T-helper 2 cell treated with Interferon-gamma antibody and Interleukin-4, amounts not matched to agents 5 μg/mL and 100 μg/mL, for 36 hours (primary cell): ENCODE data around the gene FASN.

ENCODE experiments used
- DNase-seq: peaks from one replicate; pipeline ENCODE4 v3.0.0; 2021; ENCODE audit warnings: low spot score
- H3K27ac Mint-ChIP-seq: one replicate; pipeline ENCODE4 v1.8.0; 2021; ENCODE audit warnings: mild to moderate bottlenecking, mixed read lengths
- H3K27me3 Mint-ChIP-seq: one replicate; pipeline ENCODE4 v1.8.0; 2021; ENCODE audit warnings: low read depth, mixed read lengths
- H3K36me3 Mint-ChIP-seq: one replicate; pipeline ENCODE4 v1.8.0; 2021; ENCODE audit warnings: low read depth, mixed read lengths
- H3K4me1 Mint-ChIP-seq: one replicate; pipeline ENCODE4 v1.8.0; 2021; ENCODE audit warnings: low read depth, mixed read lengths
- H3K4me3 Mint-ChIP-seq: one replicate; pipeline ENCODE4 v1.8.0; 2022; ENCODE audit warnings: mild to moderate bottlenecking, moderate library complexity, mixed read lengths
- H3K9me3 Mint-ChIP-seq: one replicate; pipeline ENCODE4 v1.8.0; 2021; ENCODE audit warnings: mixed read lengths

Gene FASN

DNA sequence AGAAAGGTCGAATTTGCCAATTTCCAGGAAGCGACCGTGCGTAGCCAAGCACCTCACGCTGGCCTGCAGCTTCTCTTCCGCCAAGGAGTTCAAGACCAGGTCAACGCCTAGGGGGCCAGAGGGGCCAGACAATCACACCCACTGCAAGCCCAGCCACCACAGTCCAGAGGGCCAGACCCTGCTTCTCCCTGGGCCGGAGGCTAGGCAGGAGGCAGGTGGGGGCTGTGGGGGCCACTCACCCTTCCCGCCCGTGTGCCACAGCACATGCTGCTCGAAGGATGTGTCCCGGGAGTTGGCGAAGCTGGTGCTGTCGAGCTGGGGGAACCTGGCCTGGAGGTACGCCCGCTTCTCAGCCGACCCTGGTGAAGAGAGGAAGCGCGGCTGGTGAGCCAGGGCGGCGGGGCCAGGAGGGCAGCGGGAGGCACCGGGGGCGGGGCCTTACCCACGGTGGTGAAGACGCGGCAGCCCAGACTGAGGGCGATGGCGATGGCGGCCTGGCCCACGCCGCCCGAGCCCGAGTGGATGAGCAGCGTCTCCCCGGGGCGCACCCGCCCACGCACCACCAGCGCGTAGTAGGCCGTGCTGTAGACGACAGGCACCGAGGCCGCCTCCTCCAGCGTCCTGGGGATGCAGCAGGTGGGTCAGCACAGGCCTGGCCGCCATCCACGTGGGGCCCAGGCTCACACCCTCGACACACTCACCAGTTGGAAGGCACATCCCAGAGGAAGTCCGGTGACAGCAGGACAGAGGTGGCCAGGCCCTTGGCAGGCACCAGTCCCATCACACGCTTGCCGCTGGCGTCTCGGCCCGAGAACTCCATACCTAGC lies 14.3 kb downstream of the FASN start:
- Mint-ChIP-seq H3K4me3 (no peak overlapping the region), H3K9me3 (no peaks in the 10 kb centered on the region)

GRCh38 chr17:82083009-82083408 lies 15.0 kb downstream of the FASN start:
- H3K4me1 Mint-ChIP-seq, result no peaks in the 10 kb centered on the region
- peaks cover 11% of the 10 kb centered on the region for H3K36me3 Mint-ChIP-seq
- DNase-seq, result no peak
- H3K27me3 Mint-ChIP-seq, result no peaks in the 10 kb centered on the region
- H3K4me3 Mint-ChIP-seq, result no peak overlapping the region
- no peak overlapping the region for H3K27ac Mint-ChIP-seq
- no peaks in the 10 kb centered on the region for H3K9me3 Mint-ChIP-seq

More for the DNA sequence above, 14.3 kb downstream of the FASN start:
- Mint-ChIP-seq H3K4me1 (no peaks in the 10 kb centered on the region), H3K27me3 (no peaks in the 10 kb centered on the region), H3K36me3 (peaks cover 8% of the 10 kb centered on the region), H3K27ac (no peak overlapping the region)
- no peak for DNase-seq

DNA sequence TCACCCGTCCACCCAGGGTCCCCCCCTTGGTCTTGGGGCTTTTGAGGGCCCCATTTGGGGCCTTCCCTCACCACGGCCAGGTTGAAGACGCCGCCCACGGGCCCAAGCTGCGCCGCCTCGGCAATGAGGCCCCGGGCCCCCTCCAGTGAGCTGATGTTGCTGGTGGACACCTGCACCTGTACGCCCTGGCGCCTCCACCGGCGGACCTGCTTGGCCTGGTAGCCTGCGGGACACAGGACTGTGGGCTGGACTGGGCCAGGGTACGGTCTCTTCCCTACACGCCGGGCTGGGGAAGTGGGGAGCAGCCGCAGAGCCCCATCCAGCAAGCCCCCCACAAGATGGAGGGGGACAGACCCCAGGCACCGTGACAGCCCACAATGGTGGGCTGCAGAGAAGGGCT lies 15.6 kb downstream of the FASN start:
- no peak for DNase-seq
- H3K4me1 Mint-ChIP-seq, result no peaks in the 10 kb centered on the region
- no peaks in the 10 kb centered on the region for H3K27me3 Mint-ChIP-seq
- no peak overlapping the region for H3K27ac Mint-ChIP-seq
- peaks cover 11% of the 10 kb centered on the region for H3K36me3 Mint-ChIP-seq
- no peak overlapping the region for H3K4me3 Mint-ChIP-seq
- no peaks in the 10 kb centered on the region for H3K9me3 Mint-ChIP-seq

DNA sequence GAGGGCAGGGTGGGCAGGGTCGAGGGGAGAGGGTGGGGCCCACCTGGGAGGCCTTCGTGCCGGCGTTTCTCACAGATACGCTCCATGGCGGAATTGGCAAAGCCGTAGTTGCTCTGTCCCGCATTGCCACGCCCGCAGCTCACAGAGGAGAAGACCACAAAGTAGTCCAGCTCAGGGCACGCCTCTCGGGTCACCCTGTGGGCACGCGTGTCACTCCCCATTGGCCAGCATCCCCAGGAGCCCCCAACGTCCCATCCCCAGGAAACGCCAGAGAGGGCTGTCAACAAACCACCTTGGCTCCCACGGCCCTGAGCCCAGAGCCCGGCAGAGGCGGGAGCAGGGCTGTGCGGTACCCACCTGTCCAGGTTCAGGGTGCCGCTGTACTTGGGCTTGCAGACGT lies 16.1 kb downstream of the FASN start:
- Mint-ChIP-seq H3K4me1 (no peaks in the 10 kb centered on the region), H3K27ac (no peak overlapping the region), H3K4me3 (no peak overlapping the region), H3K27me3 (no peaks in the 10 kb centered on the region), H3K36me3 (peaks cover 11% of the 10 kb centered on the region), H3K9me3 (no peaks in the 10 kb centered on the region)
- no peak for DNase-seq

- Mint-ChIP-seq H3K27me3 (no peaks in the 10 kb centered on the region), H3K9me3 (no peaks in the 10 kb centered on the region), H3K36me3 (peaks cover 11% of the 10 kb centered on the region), H3K4me1 (no peaks in the 10 kb centered on the region), H3K27ac (no peak overlapping the region), H3K4me3 (no peak overlapping the region)
- DNase-seq, result no peak
Observed at GRCh38 chr17:82081546-82081945, 16.5 kb downstream of the FASN start.

GRCh38 chr17:82080789-82081464 lies 17.1 kb downstream of the FASN start:
- H3K27ac Mint-ChIP-seq, result no peak overlapping the region
- H3K4me1 Mint-ChIP-seq, result no peaks in the 10 kb centered on the region
- no peak overlapping the region for H3K4me3 Mint-ChIP-seq
- no peaks in the 10 kb centered on the region for H3K27me3 Mint-ChIP-seq
- no peak for DNase-seq
- H3K36me3 Mint-ChIP-seq, result peaks cover 11% of the 10 kb centered on the region
- no peaks in the 10 kb centered on the region for H3K9me3 Mint-ChIP-seq

DNA sequence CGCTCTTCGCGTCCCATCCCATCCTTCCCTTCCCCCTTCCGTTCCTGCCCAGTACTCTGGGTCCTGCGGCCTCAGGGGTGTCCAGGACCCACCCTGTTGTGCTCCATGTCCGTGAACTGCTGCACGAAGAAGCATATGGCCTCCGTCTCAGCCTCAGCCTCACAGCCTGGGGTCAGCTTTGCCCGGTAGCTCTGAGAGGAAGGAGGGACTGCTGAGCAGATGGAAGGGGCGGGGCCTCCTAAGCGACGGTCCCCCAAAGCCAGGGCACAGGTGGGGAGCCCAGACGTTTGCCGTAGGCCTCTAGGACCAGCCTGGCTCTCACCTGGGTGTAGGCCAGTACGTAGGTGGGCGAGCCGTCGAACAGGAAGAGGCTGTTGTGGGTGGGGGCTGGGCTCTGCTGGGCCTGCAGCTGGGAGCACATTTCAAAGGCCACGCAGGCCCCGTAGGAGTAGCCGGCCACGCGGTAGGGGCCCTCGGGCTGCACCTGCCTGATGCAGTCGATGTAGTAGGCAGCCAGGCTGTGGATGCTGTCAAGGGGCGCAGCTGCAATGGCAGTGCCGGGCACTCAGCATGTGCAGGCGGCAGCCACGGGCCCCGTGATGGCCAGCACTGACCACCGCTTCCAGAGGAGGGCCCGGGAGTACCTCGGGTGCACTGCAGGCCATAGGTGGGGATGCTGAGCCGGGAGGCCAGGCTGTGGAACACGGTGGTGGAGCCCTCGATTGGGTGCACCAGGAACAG lies 17.8 kb downstream of the FASN start:
- H3K27ac Mint-ChIP-seq, result no peak overlapping the region
- DNase-seq, result no peak
- no peak overlapping the region for H3K4me3 Mint-ChIP-seq
- H3K4me1 Mint-ChIP-seq, result no peaks in the 10 kb centered on the region
- H3K9me3 Mint-ChIP-seq, result no peaks in the 10 kb centered on the region
- no peaks in the 10 kb centered on the region for H3K27me3 Mint-ChIP-seq
- peaks cover 11% of the 10 kb centered on the region for H3K36me3 Mint-ChIP-seq

DNA sequence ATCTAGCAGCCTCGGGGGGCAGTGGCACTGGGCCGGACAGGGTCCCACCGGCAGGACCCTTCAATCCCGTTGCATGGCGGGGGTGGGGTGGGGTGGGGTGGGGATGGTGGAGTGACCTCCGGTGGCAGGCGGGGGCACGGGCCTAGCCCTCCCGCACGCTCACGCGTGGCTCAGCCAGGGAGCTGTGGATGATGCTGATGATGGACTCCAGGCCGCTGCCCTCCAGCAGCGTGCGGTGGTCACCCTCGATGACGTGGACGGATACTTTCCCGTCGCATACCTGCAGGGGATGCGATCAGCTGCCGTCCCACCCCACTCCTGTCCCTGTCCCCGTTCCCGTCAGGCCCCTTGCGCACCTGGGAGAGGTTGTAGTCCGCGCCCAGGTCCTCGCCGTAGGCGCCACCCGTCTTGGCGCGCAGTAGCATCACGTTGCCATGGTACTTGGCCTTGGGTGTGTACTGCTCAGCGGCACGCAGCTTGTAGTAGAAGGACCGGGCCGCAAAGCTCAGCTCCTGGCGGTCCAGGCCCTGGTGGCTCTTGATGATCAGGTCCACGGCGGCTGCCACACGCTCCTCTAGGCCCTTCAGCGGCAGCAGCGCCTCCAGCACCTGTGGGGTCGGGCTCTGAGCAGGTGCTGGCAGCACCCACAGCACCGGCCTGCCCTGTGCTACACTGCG lies 18.9 kb downstream of the FASN start:
- H3K9me3 Mint-ChIP-seq, result no peaks in the 10 kb centered on the region
- H3K4me1 Mint-ChIP-seq, result no peaks in the 10 kb centered on the region
- no peak for DNase-seq
- H3K36me3 Mint-ChIP-seq, result peaks cover 11% of the 10 kb centered on the region
- no peaks in the 10 kb centered on the region for H3K27me3 Mint-ChIP-seq
- H3K27ac Mint-ChIP-seq, result no peak overlapping the region
- no peak overlapping the region for H3K4me3 Mint-ChIP-seq

DNA sequence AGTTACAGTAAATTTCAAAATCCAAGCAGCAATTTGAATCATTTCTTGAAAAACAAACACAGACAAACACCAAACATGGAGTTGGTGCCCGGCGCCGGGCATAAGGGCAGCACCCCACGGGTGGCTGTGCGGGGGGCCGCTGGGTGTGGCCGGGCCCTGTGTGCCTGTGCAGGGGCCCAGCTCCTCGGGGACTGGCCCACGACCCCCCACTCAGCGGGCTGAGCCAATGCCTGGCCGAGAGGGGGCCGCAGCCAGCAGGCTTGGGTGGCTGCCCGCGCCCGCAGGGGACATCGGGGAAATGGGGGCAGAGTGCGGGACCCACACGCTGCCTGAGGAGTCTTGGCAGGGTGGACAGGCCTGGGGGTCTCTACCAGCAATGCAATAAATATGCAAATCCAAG lies 19.6 kb downstream of the FASN start:
- Mint-ChIP-seq H3K27me3 (peaks cover 2% of the 10 kb centered on the region), H3K4me1 (no peaks in the 10 kb centered on the region), H3K36me3 (peaks cover 11% of the 10 kb centered on the region), H3K9me3 (no peaks in the 10 kb centered on the region), H3K27ac (no peak overlapping the region), H3K4me3 (no peak overlapping the region)
- DNase-seq, result no peak

DNA sequence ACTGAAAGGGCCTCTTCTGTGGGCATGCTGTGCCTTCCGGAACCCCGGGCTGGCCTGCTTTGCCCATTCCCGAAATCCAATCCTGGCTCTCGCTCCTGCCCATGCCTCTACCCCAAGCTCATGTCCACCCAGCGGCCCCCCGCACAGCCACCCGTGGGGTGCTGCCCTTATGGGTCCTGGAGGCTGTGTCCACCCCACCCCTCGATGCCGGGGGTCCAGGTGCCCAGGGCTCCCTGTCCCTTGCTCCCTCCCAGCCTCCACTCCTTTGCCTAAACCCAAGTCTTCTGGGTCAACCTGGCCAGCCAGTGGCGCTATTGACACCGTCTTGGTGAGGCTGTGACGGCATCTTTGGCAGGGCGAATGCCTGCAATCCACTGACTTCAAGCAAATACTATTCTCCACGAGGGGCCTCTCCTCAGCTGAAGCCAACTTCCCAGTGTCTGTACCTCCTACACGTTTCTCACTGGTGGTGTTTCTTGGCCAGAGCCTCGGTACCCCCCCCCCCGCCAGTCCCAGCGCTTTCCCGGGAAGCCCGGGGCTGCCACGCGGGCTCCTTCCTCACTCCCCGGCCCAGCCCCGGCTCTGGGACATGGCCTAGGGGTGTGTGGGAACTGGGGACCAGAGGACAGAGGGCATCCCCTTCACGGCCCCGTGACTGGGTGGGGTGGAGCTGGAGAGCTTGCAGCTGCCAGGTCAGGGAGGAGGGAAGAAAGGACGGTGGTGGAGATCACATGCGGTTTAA lies 20.2 kb downstream of the FASN start:
- H3K9me3 Mint-ChIP-seq, result no peaks in the 10 kb centered on the region
- H3K4me3 Mint-ChIP-seq, result no peak overlapping the region
- H3K27me3 Mint-ChIP-seq, result peaks cover 3% of the 10 kb centered on the region
- H3K27ac Mint-ChIP-seq, result no peak overlapping the region
- DNase-seq, result no peak
- H3K36me3 Mint-ChIP-seq, result peaks cover 11% of the 10 kb centered on the region
- no peaks in the 10 kb centered on the region for H3K4me1 Mint-ChIP-seq

GRCh38 chr17:82076785-82077591 lies 21.0 kb downstream of the FASN start:
- Mint-ChIP-seq H3K4me3 (no peak overlapping the region), H3K27ac (no peak overlapping the region), H3K4me1 (no peaks in the 10 kb centered on the region)

GRCh38 chr17:82076018-82076784 lies 21.8 kb downstream of the FASN start:
- no peak for DNase-seq
- H3K36me3 Mint-ChIP-seq, result peaks cover 11% of the 10 kb centered on the region
- no peak overlapping the region for H3K27ac Mint-ChIP-seq
- no peak overlapping the region for H3K4me3 Mint-ChIP-seq
- no peaks in the 10 kb centered on the region for H3K4me1 Mint-ChIP-seq
- no peaks in the 10 kb centered on the region for H3K9me3 Mint-ChIP-seq
- H3K27me3 Mint-ChIP-seq, result peaks cover 6% of the 10 kb centered on the region

More at GRCh38 chr17:82076785-82077591, 21.0 kb downstream of the FASN start:
- Mint-ChIP-seq H3K27me3 (peaks cover 6% of the 10 kb centered on the region), H3K9me3 (no peaks in the 10 kb centered on the region), H3K36me3 (peaks cover 11% of the 10 kb centered on the region)
- no peak for DNase-seq
